GM12865 (cell line): Measurements from ENCODE around the gene PPP4R1.

ENCODE experiments used
- DNase-seq: peaks from one replicate; pipeline ENCODE4 v3.0.0; 2010; ENCODE audit warnings: low read depth
- H3K4me3 ChIP-seq: 2 replicates; pipeline ENCODE4 v1.5.1; 2011; ENCODE audit warnings: mild to moderate bottlenecking, low read depth, low read length, control low read depth
- CTCF ChIP-seq: IDR thresholded peaks from 2 replicates; pipeline ENCODE4 v1.5.1; 2011; ENCODE audit warnings: low read length, control low read depth, low read depth, inconsistent platforms; ENCODE audit not compliant: insufficient read depth; ENCODE audit errors: missing control alignments

The PPP4R1 gene

GRCh38 chr18:9539283-9539682, 75.1 kb downstream of the PPP4R1 start:
- no peak for DNase-seq
- no peak for TF ChIP-seq CTCF
- H3K4me3 ChIP-seq = no peak overlapping the region

GRCh38 chr18:9537677-9538076, 76.7 kb downstream of the PPP4R1 start:
- H3K4me3 ChIP-seq = no peak overlapping the region
- no peak for DNase-seq
- TF ChIP-seq CTCF = no peak

GRCh38 chr18:9536354-9537152, 77.8 kb downstream of the PPP4R1 start:
- no peak for TF ChIP-seq CTCF
- H3K4me3 ChIP-seq = no peak overlapping the region
- DNase-seq = no peak

GRCh38 chr18:9535430-9535991, 78.8 kb downstream of the PPP4R1 start:
- DNase-seq = no peak
- TF ChIP-seq CTCF = no peak

GRCh38 chr18:9534844-9535243, 79.5 kb downstream of the PPP4R1 start:
- TF ChIP-seq CTCF = no peak
- DNase-seq = no peak
- no peak overlapping the region for H3K4me3 ChIP-seq

More at GRCh38 chr18:9535430-9535991, 78.8 kb downstream of the PPP4R1 start:
- H3K4me3 ChIP-seq = no peak overlapping the region

GRCh38 chr18:9531791-9532410, 82.5 kb downstream of the PPP4R1 start:
- no peak for TF ChIP-seq CTCF
- no peak overlapping the region for H3K4me3 ChIP-seq
- no peak for DNase-seq
